PC-3 (cell line): ENCODE measurements around the gene CCNI2.

Source experiments
- CTCF ChIP-seq: fragments of 300-600 bp; sonication (generic); conservative IDR thresholded peaks from 2 replicates; pipeline ENCODE4 v1.5.1; 2017; ENCODE audit warnings: antibody characterized with exemption, low read depth, mild to moderate bottlenecking, low read length
- EZH2 ChIP-seq: fragments of 300-600 bp; sonication (generic); IDR thresholded peaks from one replicate; pipeline ENCODE4 v1.6.1; 2017; ENCODE audit warnings: antibody characterized with exemption, mild to moderate bottlenecking, low read length; ENCODE audit not compliant: unreplicated experiment
- EZH2phosphoT487 ChIP-seq: fragments of 300-600 bp; sonication (generic); IDR thresholded peaks from 2 replicates; pipeline ENCODE4 v1.6.1; 2018; ENCODE audit warnings: mild to moderate bottlenecking, antibody characterized with exemption, low read length, borderline replicate concordance

GRCh38 chr5:132761321-132762240 lies 14.4 kb downstream of the CCNI2 start:
- TF ChIP-seq CTCF (no peak), EZH2phosphoT487 (no peak), EZH2 (no peak)
